ENCODE measurements around the gene ANXA1. TPM values are rescaled to one million over a fixed set of nuclear protein-coding genes. Genes with fewer than 3 reads are reported as not detected.
A peak's percentile ranks its signal among the peaks of the same experiment; 100 is the strongest.

The ANXA1 gene
- total RNA-seq, 1 experiment from 2014 or later, result 486 TPM

DNA sequence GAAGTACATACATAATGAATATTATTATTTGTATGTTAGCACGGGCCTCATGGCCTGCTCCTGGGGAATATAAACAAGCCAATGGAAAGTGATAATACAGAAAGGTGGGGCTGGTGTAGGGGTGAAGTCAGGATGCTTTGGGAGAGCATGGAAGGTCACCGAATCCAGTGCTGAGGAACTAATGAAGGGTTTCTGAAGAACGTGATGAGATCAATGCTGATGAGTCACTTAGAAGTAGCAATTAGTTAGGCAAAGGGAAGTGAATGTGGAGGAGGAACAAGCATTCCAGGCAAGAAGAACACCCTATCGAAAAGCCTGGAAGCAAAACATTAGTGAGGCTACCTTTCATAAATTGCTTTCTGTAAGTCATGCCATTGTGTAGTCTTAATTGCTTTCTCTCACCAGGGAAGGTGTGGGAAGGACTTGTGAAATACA, 2.1 kb downstream of the ANXA1 start (continued):
- TF ChIP-seq ELF1 (IDR thresholded peaks at IDR 0.05; ENCODE audit: borderline replicate concordance, low read depth) (no peak), CBX3 (IDR thresholded peaks at IDR 0.05; ENCODE audit: low read depth) (0 out of 2 replicates have a peak, but pooled peaks have one; percentile 29)

DNA sequence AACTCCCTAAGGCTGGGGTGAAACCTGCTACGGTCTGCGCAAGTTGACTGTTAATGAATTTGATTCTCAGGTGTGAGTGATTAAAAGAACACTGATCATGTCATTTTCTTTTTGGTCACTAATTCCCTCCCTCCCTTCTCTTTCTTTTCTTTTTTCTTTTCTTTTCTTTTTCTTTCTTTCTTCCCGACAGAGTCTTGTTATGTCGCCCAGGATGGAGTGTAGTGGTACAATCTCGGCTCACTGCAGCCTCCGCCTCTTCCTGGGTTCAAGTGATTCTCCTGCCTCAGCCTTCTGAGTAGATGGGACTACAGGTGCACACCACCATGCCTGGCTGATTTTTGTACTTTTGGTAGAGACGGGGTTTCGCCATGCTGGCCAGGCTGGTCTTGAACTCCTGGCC, 2.6 kb downstream of the ANXA1 start:
- no peaks in the 10 kb centered on the region for H4K20me1 ChIP-seq (ENCODE audit: insufficient read depth)
- DNase-seq (ENCODE audit: low read depth, low spot score) (no peak), ATAC-seq (no peak; the same call in 1 of the 2 replicates)
- POLR2A ChIA-PET, result interaction anchor here (1.3 to 1.5 kb wide), 2 partner anchors 9 to 11 kb away, joined by 3 to 5 read pairs; no protein-coding TSS in a partner anchor
- peaks cover 71% of the 10 kb centered on the region for H3K79me2 ChIP-seq (ENCODE audit: insufficient read depth, low read length)
- peaks cover 38 to 65% of the 10 kb centered on the region in 2 experiments for H3K4me1 ChIP-seq (ENCODE audit: control insufficient read depth in 1 of 2, insufficient read depth in 2 of 2, low read length in 2 of 2)
- CTCF ChIA-PET, result no interaction called here
- H3K9ac ChIP-seq (ENCODE audit: low read length), result peak overlapping the region; percentile 65
- no peak overlapping the region for H2AFZ ChIP-seq (ENCODE audit: low read depth, low read length, poor library complexity, severe bottlenecking)
- H3K9me3 ChIP-seq (ENCODE audit: control insufficient read depth in 1 of 2, insufficient read depth in 1 of 2, low read depth in 1 of 2, low read length in 2 of 2), result no peaks in the 10 kb centered on the region
- intact Hi-C loops (cut with micrococcal nuclease), result no loop called here
- peak overlapping the region; percentile 52 to 61 for H3K4me3 ChIP-seq (replicated peaks in 1 of 2; ENCODE audit: low read depth in 1 of 2, low read length in 2 of 2)
- BruUV-seq (replicated peaks), result no TSS peak
- peak overlapping the region; percentile 82 for H3K4me2 ChIP-seq (ENCODE audit: low read length)
- RAD21 ChIA-PET (ENCODE audit: low non-redundant PET in 1 of 2, low total read pairs in 2 of 2, uncharacterized antibody in 2 of 2, unreplicated experiment in 2 of 2), result no interaction called here
- TF ChIP-seq SP1 (IDR thresholded peaks at IDR 0.05; ENCODE audit: low read depth) (no peak), ZNF274 (IDR thresholded peaks at IDR 0.05; ENCODE audit: low read depth, low read length) (no peak), TCF7L2 (IDR thresholded peaks at IDR 0.05; ENCODE audit: borderline replicate concordance, extremely low read depth, insufficient read depth, insufficient read length) (no peak), JUND (IDR thresholded peaks at IDR 0.05) (0 out of 2 replicates have a peak, but pooled peaks have one; percentile 1)
- no peaks in the 10 kb centered on the region for H3K9me2 ChIP-seq (ENCODE audit: insufficient read depth)
- H3K27me3 ChIP-seq (ENCODE audit: insufficient read depth, low read length), result no peaks in the 10 kb centered on the region
- H3K27ac ChIP-seq (ENCODE audit: low read depth, low read length), result peak overlapping the region; percentile 95; the same call in 1 of the 2 replicates
- peaks cover 17 to 22% of the 10 kb centered on the region in 2 experiments; a peak in 3 of 4 replicates for H3K36me3 ChIP-seq (ENCODE audit: control insufficient read depth in 1 of 2, insufficient read depth in 2 of 2, low read length in 2 of 2)

DNA sequence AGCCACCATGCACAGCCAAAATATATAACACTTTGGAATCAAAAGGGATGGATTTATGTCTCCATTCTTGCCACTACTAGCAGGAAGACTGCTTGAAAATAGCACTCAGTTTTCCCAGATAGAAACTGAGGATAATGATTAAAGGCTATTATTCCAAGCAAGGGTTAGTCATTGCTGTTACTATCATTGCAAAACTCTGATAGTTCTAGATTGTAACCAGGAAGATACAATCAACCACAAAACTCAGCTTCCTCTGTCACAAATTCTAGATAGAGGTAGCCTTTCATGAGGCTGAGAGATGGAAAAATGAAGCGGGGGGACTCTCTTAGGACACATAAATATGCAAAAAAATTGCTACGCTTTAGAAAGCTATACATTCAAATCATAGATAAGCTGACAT, 3.1 kb downstream of the ANXA1 start:
- Histone ChIP-seq H3K4me2 (ENCODE audit: low read length) (peak overlapping the region; percentile 82), H3K79me2 (ENCODE audit: insufficient read depth, low read length) (peaks cover 71% of the 10 kb centered on the region), H3K9me2 (ENCODE audit: insufficient read depth) (no peaks in the 10 kb centered on the region), H2AFZ (ENCODE audit: low read depth, low read length, poor library complexity, severe bottlenecking) (no peak overlapping the region), H3K9me3 (ENCODE audit: control insufficient read depth in 1 of 2, insufficient read depth in 1 of 2, low read depth in 1 of 2, low read length in 2 of 2) (no peaks in the 10 kb centered on the region), H3K27me3 (ENCODE audit: insufficient read depth, low read length) (no peaks in the 10 kb centered on the region), H3K9ac (ENCODE audit: low read length) (0 out of 2 replicates have a peak overlapping the region, but pooled peaks have one; percentile 65), H3K4me3 (replicated peaks in 1 of 2; ENCODE audit: low read depth in 1 of 2, low read length in 2 of 2) (no peak overlapping the region), H3K4me1 (ENCODE audit: control insufficient read depth in 1 of 2, insufficient read depth in 2 of 2, low read length in 2 of 2) (peaks cover 38 to 61% of the 10 kb centered on the region in 2 experiments), H3K27ac (ENCODE audit: low read depth, low read length) (peak overlapping the region; percentile 95; the same call in 1 of the 2 replicates), H3K36me3 (ENCODE audit: control insufficient read depth in 1 of 2, insufficient read depth in 2 of 2, low read length in 2 of 2) (peaks cover 21 to 25% of the 10 kb centered on the region in 2 experiments; a peak in 3 of 4 replicates), H4K20me1 (ENCODE audit: insufficient read depth) (no peaks in the 10 kb centered on the region)
- intact Hi-C loops (cut with micrococcal nuclease), result no loop called here
- DNase-seq (ENCODE audit: low read depth, low spot score) (no peak), ATAC-seq (no peak)
- TF ChIP-seq CEBPB (IDR thresholded peaks at IDR 0.05; ENCODE audit: low read depth) (no peak), SIN3A (IDR thresholded peaks at IDR 0.05; ENCODE audit: low read depth) (0 out of 2 replicates have a peak, but pooled peaks have one; percentile 15)
- ChIA-PET POLR2A (interaction anchor here (0.6 to 1.8 kb wide), 10 partner anchors 10 to 958 kb away, joined by 3 to 10 read pairs (median 4); no protein-coding TSS in a partner anchor), RAD21 (ENCODE audit: low non-redundant PET in 1 of 2, low total read pairs in 2 of 2, uncharacterized antibody in 2 of 2, unreplicated experiment in 2 of 2) (no interaction called here), CTCF (no interaction called here)
- BruUV-seq (replicated peaks), result no TSS peak
